ENCODE data around the gene OSM. TPM values are rescaled to one million over a fixed set of nuclear protein-coding genes. Genes with fewer than 3 reads are reported as not detected.

Gene OSM
- not detected in 2 replicates for polyA plus RNA-seq (2012; rRNA removed)
- not detected in 2 replicates for polyA plus RNA-seq (2012; cell fraction: cytosol; rRNA removed)
- polyA plus RNA-seq (2012; cell fraction: nucleus; rRNA removed) = 0.02 and 0.12 TPM in 2 replicates

GRCh38 chr22:30266445-30267381 lies at the start of gene OSM:
Gene OSM (minus strand): TSS chr22:30266851. CDS start chr22:30266799, 52 bp downstream.
- Histone ChIP-seq H3K4me3 (ENCODE audit: low read depth in 2 of 2, low read length in 1 of 2) (no peak within 1 kb of the TSS), H4K20me1 (ENCODE audit: insufficient read depth) (no peaks in the 10 kb centered on the region), H3F3A (replicated peaks; ENCODE audit: insufficient read depth) (no peaks in the 10 kb centered on the region), H3K79me2 (ENCODE audit: insufficient read depth) (no peaks in the 10 kb centered on the region), H3K27me3 (ENCODE audit: insufficient read depth) (no peaks in the 10 kb centered on the region), H3K4me2 (no peak within 1 kb of the TSS), H3K36me3 (replicated peaks in 1 of 2; ENCODE audit: control insufficient read depth in 1 of 2, insufficient read depth in 2 of 2, low read length in 1 of 2) (no peaks in the 10 kb centered on the region), H3K9ac (no peak within 1 kb of the TSS), H3K4me1 (ENCODE audit: control insufficient read depth in 1 of 2, insufficient read depth in 2 of 2, low read depth in 1 of 2, low read length in 1 of 2) (peaks cover 3 to 5% of the 10 kb centered on the region in 2 experiments; a peak in 2 of 4 replicates), H2AFZ (ENCODE audit: low read depth) (no peak within 1 kb of the TSS), H3K9me2 (no peaks in the 10 kb centered on the region), H3K9me3 (no peaks in the 10 kb centered on the region), H3K27ac (ENCODE audit: low read depth in 2 of 2, low read length in 1 of 2) (no peak within 1 kb of the TSS)
- DNase-seq = no peak
- ChIA-PET POLR2A (no interaction called here), CTCF (interaction anchor here (1.0 to 3.8 kb wide), 2 partner anchors 21 to 159 kb away, joined by 4 to 25 read pairs; no protein-coding TSS in a partner anchor)
- TF ChIP-seq NFIC (IDR thresholded peaks at IDR 0.05; ENCODE audit: borderline replicate concordance) (no peak), ELF1 (IDR thresholded peaks at IDR 0.05) (no peak), TAF1 (IDR thresholded peaks at IDR 0.05; ENCODE audit: borderline replicate concordance, low read depth, low read length) (no peak)
- WGBS (ENCODE audit: low lambda C conversion rate) = 87% methylated on average over 19 of the region's 35 CpGs

- Histone ChIP-seq H3K27ac (ENCODE audit: low read depth in 2 of 2, low read length in 1 of 2) (no peak overlapping the region), H2AFZ (ENCODE audit: low read depth) (no peak overlapping the region), H3K4me3 (ENCODE audit: low read depth in 2 of 2, low read length in 1 of 2) (no peak overlapping the region), H3K4me1 (ENCODE audit: control insufficient read depth in 1 of 2, insufficient read depth in 2 of 2, low read depth in 1 of 2, low read length in 1 of 2) (peaks cover 18 to 32% of the 10 kb centered on the region in 2 experiments; a peak in 3 of 4 replicates), H3K27me3 (ENCODE audit: insufficient read depth) (no peaks in the 10 kb centered on the region), H4K20me1 (ENCODE audit: insufficient read depth) (peaks cover 65% of the 10 kb centered on the region), H3K4me2 (no peak overlapping the region), H3K9ac (no peak overlapping the region), H3F3A (replicated peaks; ENCODE audit: insufficient read depth) (peaks cover 25% of the 10 kb centered on the region), H3K79me2 (ENCODE audit: insufficient read depth) (peaks cover 60% of the 10 kb centered on the region; the same call in 1 of the 2 replicates), H3K9me2 (no peaks in the 10 kb centered on the region), H3K9me3 (no peaks in the 10 kb centered on the region), H3K36me3 (replicated peaks in 1 of 2; ENCODE audit: control insufficient read depth in 1 of 2, insufficient read depth in 2 of 2, low read length in 1 of 2) (no peaks in the 10 kb centered on the region)
- TF ChIP-seq CTCF (IDR thresholded peaks at IDR 0.05) (no peak), SMC3 (IDR thresholded peaks at IDR 0.05; ENCODE audit: low read depth, low read length) (no peak), ELF1 (IDR thresholded peaks at IDR 0.05) (no peak), RFX5 (IDR thresholded peaks at IDR 0.05; ENCODE audit: low read length) (no peak), RAD21 (IDR thresholded peaks at IDR 0.05; ENCODE audit: low read length) (no peak), TCF12 (IDR thresholded peaks at IDR 0.05) (no peak), EZH2phosphoT487 (IDR thresholded peaks at IDR 0.05; ENCODE audit: borderline replicate concordance, low read depth) (no peak), CHD2 (IDR thresholded peaks at IDR 0.05; ENCODE audit: low read length, partially characterized antibody) (no peak), FOXM1 (IDR thresholded peaks at IDR 0.05; ENCODE audit: low read depth) (no peak), EP300 (IDR thresholded peaks at IDR 0.05; ENCODE audit: borderline replicate concordance in 1 of 2, low read depth in 1 of 2, low read length in 1 of 2) (no peak), TEAD4 (IDR thresholded peaks at IDR 0.05; ENCODE audit: borderline replicate concordance, insufficient read depth) (no peak), FOSL2 (IDR thresholded peaks at IDR 0.05; ENCODE audit: borderline replicate concordance, low read depth) (no peak), NRF1 (IDR thresholded peaks at IDR 0.05; ENCODE audit: low read depth, low read length) (no peak), IRF3 (IDR thresholded peaks at IDR 0.05; ENCODE audit: low read depth, low read length) (no peak), RXRA (IDR thresholded peaks at IDR 0.05; ENCODE audit: borderline replicate concordance, low read depth) (no peak), POLR2AphosphoS5 (IDR thresholded peaks at IDR 0.05; ENCODE audit: low read depth, low read length) (no peak)
- 100% methylated on average over 2 of the region's 2 CpGs for WGBS (ENCODE audit: low lambda C conversion rate)
- ChIA-PET CTCF (interaction anchor here (1.3 to 6.5 kb wide), 3 partner anchors 10 to 27 kb away, joined by 4 to 31 read pairs (median 6); partner anchors contain the start of genes CASTOR1 and TBC1D10A), POLR2A (no interaction called here)
- no peak for DNase-seq
Observed at GRCh38 chr22:30315962-30316576, 49.4 kb upstream of the OSM start.

Data from SK-N-SH (cell line).